Stimulated activated effector memory CD8-positive, alpha-beta T cell treated with anti-CD3 and anti-CD28 coated beads, Interleukin-12 subunit alpha, Interleukin-12 subunit beta, amount 100 ng/mL, for 72 hours (primary cell): ENCODE measurements around the gene SESN3.
"Not testable (repeated sequence)": the region's sequence is repeated elsewhere in the genome, so short reads cannot be mapped to it uniquely, and the experiment has no call there.

Source experiments
- ATAC-seq: fragments of 150-1000 bp; cut with Tn5 transposase; 2 replicates; pipeline ENCODE4 v1.10.0; 2021
- DNase-seq, 2 donors: peaks; one replicate each; pipeline ENCODE4 v3.0.0; 2021 to 2022; ENCODE audit warnings: low spot score in 2 of 2
- H3K27ac Mint-ChIP-seq: one replicate; pipeline ENCODE4 v1.8.0; 2022; ENCODE audit warnings: mild to moderate bottlenecking, mixed read lengths
- H3K36me3 Mint-ChIP-seq: one replicate; pipeline ENCODE4 v1.8.0; 2022; ENCODE audit warnings: mild to moderate bottlenecking, mixed read lengths
- H3K4me1 Mint-ChIP-seq: one replicate; pipeline ENCODE4 v1.8.0; 2022; ENCODE audit warnings: mixed read lengths
- H3K4me3 Mint-ChIP-seq: one replicate; pipeline ENCODE4 v1.8.0; 2022; ENCODE audit warnings: mild to moderate bottlenecking, mixed read lengths
- H3K9me3 Mint-ChIP-seq: one replicate; pipeline ENCODE4 v1.8.0; 2022; ENCODE audit warnings: mixed read lengths

Gene SESN3

DNA sequence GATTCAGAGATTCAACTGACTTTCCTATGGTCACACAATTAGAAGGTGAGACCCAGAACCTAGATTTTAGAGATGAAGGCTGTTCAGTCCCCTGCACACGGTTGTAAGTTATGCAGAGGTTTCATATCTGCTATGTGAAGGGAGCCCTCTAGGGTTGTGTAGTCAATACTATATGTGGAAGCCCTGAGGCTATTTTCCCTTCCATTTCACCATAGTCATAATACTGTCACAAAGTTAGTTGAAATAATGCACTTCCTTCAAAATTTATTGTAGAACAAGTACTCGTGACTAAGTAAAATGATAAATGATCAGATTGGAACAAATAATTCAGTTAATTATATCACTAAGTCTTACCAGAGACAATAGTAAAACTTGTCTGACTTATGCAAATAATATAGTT lies 92.6 kb downstream of the SESN3 start:
- Mint-ChIP-seq H3K4me1 (no peaks in the 10 kb centered on the region), H3K9me3 (no peaks in the 10 kb centered on the region), H3K4me3 (no peak overlapping the region), H3K36me3 (no peaks in the 10 kb centered on the region), H3K27ac (peak overlapping the region; percentile 11)
- DNase-seq (no peak), ATAC-seq (peak; percentile 66)

DNA sequence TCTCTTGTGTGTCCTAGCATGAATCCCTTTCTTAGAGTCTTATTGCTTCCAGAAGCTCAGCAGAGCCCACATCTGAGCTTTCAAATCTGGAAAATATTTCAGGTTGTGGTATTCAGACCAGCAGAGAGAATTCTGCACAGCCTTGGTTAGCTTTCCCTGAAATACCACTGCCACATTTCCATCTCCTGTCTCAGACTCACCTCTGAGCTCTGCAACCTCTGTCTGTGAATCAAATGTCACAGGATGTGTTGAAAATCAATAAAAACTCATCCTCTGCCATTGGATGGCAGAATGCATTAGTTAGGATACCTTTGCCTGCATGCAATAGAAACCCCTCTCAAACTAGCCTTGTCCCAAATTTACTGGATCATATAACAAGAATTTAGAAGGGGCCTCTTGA lies 93.7 kb downstream of the SESN3 start:
- H3K27ac Mint-ChIP-seq: no peak overlapping the region
- no peak for ATAC-seq

DNA sequence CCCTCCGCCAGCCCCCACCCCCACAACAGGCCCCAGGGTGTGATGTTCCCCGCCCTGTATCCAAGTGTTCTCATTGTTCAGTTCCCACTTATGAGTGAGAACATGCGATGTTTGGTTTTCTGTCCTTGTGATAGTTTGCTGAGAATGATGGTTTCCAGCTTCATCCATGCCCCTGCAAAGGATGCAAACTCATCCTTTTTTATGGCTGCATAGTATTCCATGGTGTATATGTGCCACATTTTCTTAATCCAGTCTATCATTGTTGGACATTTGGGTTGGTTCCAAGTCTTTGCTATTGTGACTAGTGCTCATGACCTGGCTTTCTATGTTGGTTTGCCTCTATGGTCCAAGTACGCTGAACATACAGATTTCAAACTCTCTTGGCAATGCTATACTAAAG lies 94.3 kb downstream of the SESN3 start:
- H3K9me3 Mint-ChIP-seq, H3K4me1 Mint-ChIP-seq, H3K4me3 Mint-ChIP-seq, H3K36me3 Mint-ChIP-seq, DNase-seq, ATAC-seq, H3K27ac Mint-ChIP-seq: not testable (repeated sequence)

More for the DNA sequence above, 93.7 kb downstream of the SESN3 start:
- no peaks in the 10 kb centered on the region for H3K36me3 Mint-ChIP-seq
- no peak overlapping the region for H3K4me3 Mint-ChIP-seq
- H3K4me1 Mint-ChIP-seq: no peaks in the 10 kb centered on the region
- DNase-seq: no peak
- H3K9me3 Mint-ChIP-seq: no peaks in the 10 kb centered on the region

DNA sequence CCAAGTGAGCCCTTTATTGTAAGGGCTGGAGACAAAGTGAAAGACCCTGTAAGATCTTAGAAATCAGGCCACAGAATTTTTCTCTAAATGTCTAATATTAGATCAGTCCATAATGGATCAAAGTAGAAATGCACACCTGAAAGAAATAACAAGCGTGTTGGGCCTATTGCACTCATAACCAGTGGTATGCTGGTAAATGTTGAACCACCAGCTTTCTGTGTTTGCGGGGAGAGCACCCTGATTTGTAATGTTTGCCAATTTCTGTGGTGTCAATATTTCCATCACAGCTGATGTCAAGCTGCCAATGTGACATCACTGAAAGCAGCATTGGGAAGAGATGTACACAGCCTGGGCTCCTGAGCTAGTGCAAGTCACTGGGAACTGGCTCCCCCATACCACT lies 95.1 kb downstream of the SESN3 start:
- no peak overlapping the region for H3K4me3 Mint-ChIP-seq
- no peak for DNase-seq
- no peaks in the 10 kb centered on the region for H3K9me3 Mint-ChIP-seq
- no peak overlapping the region for H3K27ac Mint-ChIP-seq
- no peaks in the 10 kb centered on the region for H3K4me1 Mint-ChIP-seq
- ATAC-seq: peak; percentile 19
- H3K36me3 Mint-ChIP-seq: peaks cover 2% of the 10 kb centered on the region

DNA sequence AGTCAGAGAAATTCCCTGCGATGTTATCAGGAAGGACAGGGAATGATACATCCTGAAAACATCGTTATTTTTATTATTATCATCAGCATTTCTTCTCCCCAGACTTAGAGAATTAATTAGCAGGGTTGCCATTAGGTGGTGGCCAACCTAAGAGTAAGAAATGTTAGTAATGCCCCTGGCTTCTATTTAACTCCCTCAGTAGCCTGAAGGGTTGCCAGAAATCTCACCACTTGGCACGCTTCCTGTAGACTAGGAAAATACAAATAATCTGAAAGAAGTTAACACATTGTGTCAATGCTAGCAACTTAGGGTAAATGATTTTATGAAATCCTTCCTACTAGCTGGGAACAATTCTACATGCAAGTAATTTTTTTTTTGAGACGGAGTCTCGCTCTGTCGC lies 95.8 kb downstream of the SESN3 start:
- Mint-ChIP-seq H3K4me3 (no peak overlapping the region), H3K4me1 (no peaks in the 10 kb centered on the region), H3K9me3 (no peaks in the 10 kb centered on the region)

DNA sequence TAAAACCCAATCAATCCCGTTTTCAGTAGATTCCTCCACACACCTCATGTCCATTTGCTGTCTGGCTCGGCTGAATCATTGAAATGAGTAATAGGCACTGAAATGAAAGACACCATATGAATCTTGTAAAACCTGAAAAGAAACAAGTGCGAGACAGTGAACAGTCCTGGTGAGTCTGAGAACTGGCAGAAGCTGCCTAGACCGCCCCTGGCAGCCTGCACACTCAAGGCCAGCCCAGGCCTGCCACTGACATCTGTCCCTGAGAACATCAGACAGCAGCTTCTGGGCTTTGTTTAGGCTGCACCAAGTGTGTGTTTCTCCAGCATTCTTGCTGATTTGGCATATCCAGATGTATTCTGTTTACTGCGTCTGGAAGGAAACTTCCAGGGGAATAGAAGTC lies 96.5 kb downstream of the SESN3 start:
- Mint-ChIP-seq H3K4me1 (no peaks in the 10 kb centered on the region), H3K9me3 (no peaks in the 10 kb centered on the region), H3K27ac (no peak overlapping the region), H3K4me3 (no peak overlapping the region), H3K36me3 (peaks cover 15% of the 10 kb centered on the region)
- no peak for DNase-seq
- peak; percentile 84 for ATAC-seq

More for the DNA sequence above, 95.8 kb downstream of the SESN3 start:
- ATAC-seq (no peak), DNase-seq (no peak)
- no peak overlapping the region for H3K27ac Mint-ChIP-seq
- H3K36me3 Mint-ChIP-seq: peaks cover 8% of the 10 kb centered on the region

DNA sequence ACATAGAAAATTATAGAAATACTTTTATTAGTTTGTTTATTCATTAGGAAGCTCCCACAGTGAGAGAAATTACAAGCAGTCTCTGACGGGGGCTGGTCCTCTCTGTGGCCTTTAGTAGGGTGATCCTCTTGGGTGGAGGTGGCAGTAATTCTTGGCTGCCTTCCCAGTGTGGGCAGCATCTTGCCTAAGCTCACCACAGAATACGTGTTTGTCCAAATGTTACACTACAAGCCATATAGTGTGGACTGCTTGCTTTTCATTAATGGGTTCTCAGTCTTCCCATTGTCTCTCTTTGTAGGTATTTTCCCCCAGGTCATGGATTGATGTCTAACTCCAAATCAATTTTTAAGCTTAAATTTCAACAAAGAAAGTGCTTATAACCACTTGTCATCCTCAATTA lies 98.0 kb downstream of the SESN3 start:
- Mint-ChIP-seq H3K27ac (no peak overlapping the region), H3K4me3 (no peak overlapping the region), H3K9me3 (no peaks in the 10 kb centered on the region), H3K36me3 (peaks cover 23% of the 10 kb centered on the region), H3K4me1 (peaks cover 5% of the 10 kb centered on the region)
- no peak for ATAC-seq
- no peak for DNase-seq

DNA sequence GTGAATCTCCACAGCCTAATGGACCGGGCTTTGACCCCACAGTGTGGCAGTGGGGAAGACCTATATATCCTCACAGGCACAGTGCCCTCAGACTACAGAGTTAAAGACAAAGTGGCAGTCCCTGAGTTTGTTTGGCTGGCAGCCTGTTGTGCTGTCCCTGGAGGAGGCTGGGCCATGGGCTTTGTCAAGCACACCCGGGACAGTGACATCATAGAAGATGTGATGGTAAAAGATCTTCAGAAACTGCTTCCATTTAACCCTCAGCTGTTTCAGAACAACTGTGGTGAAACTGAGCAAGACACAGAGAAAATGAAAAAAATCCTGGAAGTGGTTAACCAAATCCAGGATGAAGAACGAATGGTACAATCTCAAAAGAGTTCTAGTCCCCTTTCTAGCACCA lies 102.4 kb downstream of the SESN3 start:
- DNase-seq: no peak
- Mint-ChIP-seq H3K4me3 (no peak overlapping the region), H3K9me3 (no peaks in the 10 kb centered on the region), H3K36me3 (peaks cover 23% of the 10 kb centered on the region), H3K27ac (no peak overlapping the region), H3K4me1 (peaks cover 5% of the 10 kb centered on the region)
- ATAC-seq: peak; percentile 34

DNA sequence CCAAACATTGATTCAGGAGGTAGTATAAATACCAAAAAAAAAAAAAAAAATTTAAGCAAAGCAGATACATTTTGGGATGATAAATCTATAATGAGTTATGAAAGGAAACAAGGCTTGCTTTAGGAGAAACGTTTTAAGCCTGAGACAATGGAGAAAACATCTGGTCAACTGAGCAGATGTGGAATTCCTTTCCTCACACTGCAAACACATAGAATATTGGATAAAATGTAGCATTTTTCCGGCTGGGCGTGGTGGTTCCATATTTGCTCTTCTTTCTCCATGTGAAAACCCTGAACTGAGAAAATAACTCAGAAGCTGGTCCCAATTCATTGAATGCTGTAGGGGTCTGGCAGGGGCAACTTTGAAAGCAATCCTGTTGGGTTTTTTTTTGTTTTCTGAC lies 107.4 kb downstream of the SESN3 start:
- DNase-seq (no peak), ATAC-seq (no peak)
- Mint-ChIP-seq H3K9me3 (no peaks in the 10 kb centered on the region), H3K4me1 (peaks cover 18% of the 10 kb centered on the region), H3K4me3 (no peak overlapping the region), H3K27ac (no peak overlapping the region), H3K36me3 (peaks cover 4% of the 10 kb centered on the region)

DNA sequence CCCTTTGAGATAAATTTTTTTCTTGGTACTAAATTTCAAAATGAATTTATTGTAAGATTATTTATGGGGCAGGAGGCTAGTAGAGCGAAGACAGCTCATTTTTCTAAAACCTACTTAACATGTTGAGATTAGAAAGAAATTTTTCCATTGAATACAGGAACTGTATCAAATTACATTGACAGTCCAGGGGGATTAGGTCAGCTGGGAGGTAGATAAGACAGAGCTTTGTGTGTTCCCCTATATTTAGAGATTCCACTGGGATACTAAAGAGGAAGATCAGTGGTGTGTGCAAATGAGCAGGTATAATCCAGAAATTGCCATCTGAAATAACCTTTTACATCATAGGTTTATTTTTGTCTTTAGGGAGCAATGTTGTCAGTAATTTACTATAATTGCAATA lies 109.3 kb downstream of the SESN3 start:
- Mint-ChIP-seq H3K4me1 (peaks cover 25% of the 10 kb centered on the region), H3K4me3 (no peak overlapping the region), H3K27ac (no peak overlapping the region), H3K9me3 (no peaks in the 10 kb centered on the region), H3K36me3 (no peaks in the 10 kb centered on the region)
- ATAC-seq (no peak), DNase-seq (no peak)

DNA sequence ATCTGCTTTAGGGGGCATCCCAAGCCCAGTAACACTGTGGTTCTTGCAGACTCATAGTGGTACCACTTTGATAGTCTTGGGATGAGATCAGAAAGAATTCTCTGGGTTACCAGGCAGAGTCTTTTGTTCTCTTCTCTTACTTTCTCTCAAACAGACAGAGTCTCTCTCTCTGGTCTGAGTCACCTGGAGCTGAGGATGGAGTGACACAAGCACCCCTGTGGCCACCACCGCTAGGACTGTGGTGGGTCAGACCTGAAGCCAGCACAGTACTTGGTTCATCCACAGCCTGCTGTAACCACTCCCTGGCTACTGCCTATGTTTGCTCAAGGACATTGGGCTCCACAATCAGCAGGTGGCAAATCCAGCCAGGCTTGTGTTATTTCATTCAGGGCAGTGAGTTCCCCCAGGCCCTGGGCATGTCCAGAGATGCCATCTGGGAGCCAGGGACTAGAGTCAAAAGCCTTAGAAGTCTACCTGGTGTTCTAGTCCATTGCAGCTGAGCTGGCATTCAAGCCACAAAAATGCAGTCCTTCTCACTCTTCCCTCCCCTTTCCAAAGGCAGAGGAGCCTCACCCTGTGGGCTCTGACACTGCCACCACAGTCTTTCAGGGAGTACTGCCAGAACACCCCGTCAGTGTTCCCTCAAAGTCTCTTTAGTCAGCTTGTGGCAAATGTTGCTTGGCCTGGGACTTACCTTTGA lies 111.5 kb downstream of the SESN3 start:
- ATAC-seq: peak; percentile 99
- Mint-ChIP-seq H3K36me3 (no peaks in the 10 kb centered on the region), H3K4me1 (peaks cover 25% of the 10 kb centered on the region), H3K27ac (peak overlapping the region; percentile 20), H3K9me3 (no peaks in the 10 kb centered on the region), H3K4me3 (no peak overlapping the region)
- peak in 1 of 2 donors; percentile 51 for DNase-seq

DNA sequence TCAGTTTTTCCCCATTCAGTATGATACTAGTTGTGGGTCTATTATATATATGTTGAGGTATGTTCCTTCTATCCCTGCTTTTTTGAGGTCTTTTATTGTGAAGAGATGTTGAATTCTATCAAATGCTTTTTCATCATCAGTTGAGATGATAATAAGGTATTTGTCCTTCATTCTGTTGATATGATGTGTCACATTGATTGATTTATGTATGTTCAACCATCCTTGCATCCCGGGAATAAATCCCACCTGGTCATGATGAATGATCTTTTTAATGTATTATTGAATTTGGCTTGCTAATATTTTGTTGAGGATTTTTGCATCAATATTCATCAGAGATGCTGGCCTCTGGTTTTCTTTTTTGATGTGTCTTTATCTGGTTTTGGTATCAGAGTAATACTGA lies 115.4 kb downstream of the SESN3 start:
- ATAC-seq (no peak), DNase-seq (no peak)
- H3K27ac Mint-ChIP-seq: no peak overlapping the region
- H3K9me3 Mint-ChIP-seq: no peaks in the 10 kb centered on the region
- no peaks in the 10 kb centered on the region for H3K36me3 Mint-ChIP-seq
- H3K4me1 Mint-ChIP-seq: peaks cover 40% of the 10 kb centered on the region
- no peak overlapping the region for H3K4me3 Mint-ChIP-seq
